HEK293T (cell line): ENCODE data around the gene TOX4.

Experiments used
- FOXA1 ChIP-seq: fragments of 450-650 bp; IDR thresholded peaks from 2 replicates; pipeline ENCODE4 v1.6.1; 2016; ENCODE audit warnings: mild to moderate bottlenecking
- FOXM1 ChIP-seq: fragments of 450-650 bp; IDR thresholded peaks from 2 replicates; pipeline ENCODE4 v1.6.1; 2017; ENCODE audit warnings: mild to moderate bottlenecking, borderline replicate concordance
- SUZ12 ChIP-seq: fragments of 450-650 bp; IDR thresholded peaks from 2 replicates; pipeline ENCODE4 v1.6.1; 2016; ENCODE audit warnings: mild to moderate bottlenecking

GRCh38 chr14:21437063-21437901 is 39.7 kb upstream of the TOX4 start:
- TF ChIP-seq SUZ12, result no peak
- TF ChIP-seq FOXM1, result no peak
- no peak for TF ChIP-seq FOXA1
